ENCODE results near the gene BRSK2.

- TF ChIP-seq CTCF (IDR thresholded peaks at IDR 0.05; ENCODE audit: low read length) = no peak
- TF ChIP-seq EZH2 (IDR thresholded peaks at IDR 0.05; ENCODE audit: borderline replicate concordance, low read length) = no peak
These were observed 72.3 kb downstream of the BRSK2 start for GRCh38 chr11:1461826-1462697.
